ENCODE data around the gene SCYL2.
"Not testable (repeated sequence)": the region's sequence is repeated elsewhere in the genome, so short reads cannot be mapped to it uniquely, and the experiment has no call there.

The SCYL2 gene

DNA sequence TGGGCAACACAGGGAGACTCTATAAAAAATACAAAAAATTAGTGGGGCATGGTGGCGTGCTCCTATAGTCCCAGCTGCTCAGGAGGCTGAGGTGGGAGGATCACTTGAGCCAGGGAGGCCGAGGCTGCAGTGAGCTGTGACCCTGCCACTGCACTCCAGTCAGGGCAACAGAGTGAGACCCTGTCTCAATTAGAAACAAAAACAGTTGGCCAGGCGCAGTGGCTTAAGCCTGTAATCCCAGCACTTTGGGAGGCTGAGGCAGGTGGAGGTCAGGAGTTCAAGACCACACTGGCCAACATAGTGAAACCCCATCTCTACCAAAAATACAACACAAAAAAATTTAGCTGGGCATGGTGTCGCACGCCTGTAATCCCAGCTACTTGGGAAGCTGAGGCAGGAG is 1.9 kb upstream of the SCYL2 start:
- DNase-seq, result not testable (repeated sequence)

GRCh38 chr12:100265732-100266584 is 1.0 kb upstream of the SCYL2 start:
- no peak for DNase-seq

GRCh38 chr12:100266585-100266834 is 467 bp upstream of the SCYL2 start:
- DNase-seq, result no peak

- no peak for DNase-seq
Measured at GRCh38 chr12:100267603-100268281, 765 bp downstream of the SCYL2 start.

GRCh38 chr12:100268835-100269564 is 2.0 kb downstream of the SCYL2 start:
- no peak for DNase-seq

DNA sequence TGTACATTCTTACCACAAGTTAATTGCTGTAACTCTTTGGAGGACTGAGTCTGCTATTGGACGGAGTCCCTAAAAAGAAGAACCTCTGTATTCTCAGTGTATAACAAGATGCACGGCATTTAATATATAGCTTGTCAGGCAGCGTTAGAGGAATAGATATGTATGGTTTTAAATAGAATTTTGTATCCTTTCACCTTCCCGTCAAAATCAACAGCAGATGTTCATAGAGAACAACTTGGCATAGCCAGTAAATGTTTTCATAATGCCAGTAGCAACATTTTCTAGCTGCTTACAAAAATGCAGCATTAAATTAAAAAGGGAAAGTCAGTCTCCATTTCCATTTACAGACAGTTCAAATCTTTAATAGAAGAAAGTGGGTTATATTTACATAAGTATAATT is 6.8 kb downstream of the SCYL2 start:
- DNase-seq, result no peak

DNA sequence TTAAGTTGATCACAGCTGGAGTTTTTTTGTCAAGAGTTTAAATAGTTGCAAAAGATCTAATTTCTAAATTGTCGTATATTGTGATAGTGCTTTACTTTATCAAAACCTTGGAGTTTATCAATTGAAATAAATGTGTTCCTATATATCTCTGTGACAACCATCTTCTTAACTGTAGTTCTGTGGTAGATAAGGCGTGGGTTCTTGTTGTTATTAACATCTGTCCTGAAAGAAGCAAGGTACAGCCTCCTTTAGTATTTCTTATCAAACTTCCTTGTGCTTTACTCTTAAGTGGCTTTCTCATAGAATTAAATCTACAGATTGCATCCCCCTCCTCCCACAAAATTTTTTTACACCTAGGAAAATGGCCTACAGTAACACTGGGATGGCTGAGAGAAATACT is 7.3 kb downstream of the SCYL2 start:
- no peak for DNase-seq

DNA sequence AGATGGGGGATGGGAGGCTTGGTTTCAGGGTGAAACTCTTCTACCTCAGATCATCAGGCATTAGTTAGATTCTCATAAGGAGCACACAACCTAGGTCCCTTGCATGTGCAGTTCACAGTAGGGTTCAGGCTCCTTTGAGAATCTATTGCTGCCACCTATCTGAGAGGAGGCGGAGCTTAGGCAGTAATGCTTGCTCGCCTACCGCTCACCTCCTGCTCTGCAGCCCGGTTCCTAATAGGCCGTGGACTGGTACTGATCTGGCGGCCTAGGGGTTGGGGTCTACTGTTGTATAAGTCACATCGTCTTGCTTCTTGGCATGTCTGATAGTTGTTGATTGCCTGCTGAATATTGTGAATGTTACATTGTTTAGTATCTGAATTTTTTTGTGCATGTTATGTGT is 12.2 kb downstream of the SCYL2 start:
- no peak for DNase-seq

- DNase-seq, result no peak
Measured at GRCh38 chr12:100279607-100280244, 12.7 kb downstream of the SCYL2 start.

DNA sequence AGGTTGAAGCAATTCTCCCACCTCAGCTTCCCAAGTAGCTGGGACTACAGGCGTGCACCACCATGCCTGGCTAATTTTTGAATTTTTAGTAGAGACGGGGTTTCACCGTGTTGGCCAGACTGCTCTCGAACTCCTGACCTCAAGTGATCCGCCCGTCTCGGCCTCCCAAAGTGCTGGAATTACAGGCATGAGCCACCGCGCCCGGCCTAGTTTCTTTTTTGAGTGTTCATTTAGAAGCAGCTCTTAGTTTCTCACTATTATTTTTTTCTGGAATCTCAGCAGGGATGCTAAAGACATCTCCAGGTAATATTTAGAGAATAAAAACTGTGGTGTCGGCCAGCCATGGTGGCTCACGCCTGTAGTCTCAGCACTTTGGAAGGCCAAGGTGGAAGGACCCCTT is 17.6 kb downstream of the SCYL2 start:
- not testable (repeated sequence) for DNase-seq

- no peak for DNase-seq
Measured at GRCh38 chr12:100289038-100289437, 22.1 kb downstream of the SCYL2 start.

DNA sequence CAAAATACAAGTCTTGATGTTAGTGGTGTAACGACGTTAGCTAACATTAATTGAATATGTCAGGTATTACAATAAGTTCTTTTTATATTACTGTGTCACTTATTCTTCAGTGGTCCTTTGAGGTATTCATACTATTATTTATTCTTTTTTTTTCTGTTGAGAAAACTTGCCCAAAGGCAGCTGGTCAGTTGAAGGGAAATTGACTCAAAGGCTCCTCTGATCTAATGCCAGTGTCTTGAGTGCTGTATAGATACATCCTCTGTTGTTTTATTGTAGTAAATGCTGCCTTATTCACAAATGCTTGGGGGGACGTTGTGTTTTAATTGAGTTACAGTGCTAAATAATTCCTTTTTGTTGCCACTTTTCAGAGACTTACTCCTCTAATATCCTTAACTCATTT is 23.0 kb downstream of the SCYL2 start:
- no peak for DNase-seq

- DNase-seq, result no peak
Measured at GRCh38 chr12:100293017-100293416, 26.0 kb downstream of the SCYL2 start.

DNA sequence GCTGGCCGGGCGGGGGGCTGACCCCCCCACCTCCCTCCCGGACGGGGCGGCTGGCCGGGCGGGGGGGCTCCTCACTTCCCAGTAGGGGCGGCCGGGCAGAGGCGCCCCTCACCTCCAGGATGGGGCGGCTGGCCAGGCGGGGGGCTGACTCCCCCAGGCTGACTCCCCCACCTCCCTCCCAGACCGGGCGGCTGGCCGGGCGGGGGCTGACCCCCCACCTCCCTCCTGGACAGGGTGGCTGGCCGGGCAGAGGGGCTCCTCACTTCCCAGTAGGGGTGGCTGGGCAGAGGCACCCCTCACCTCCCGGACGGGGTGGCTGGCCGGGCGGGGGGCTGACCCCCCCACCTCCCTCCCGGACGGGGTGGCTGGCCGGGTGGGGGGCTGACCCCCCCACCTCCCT is 27.4 kb downstream of the SCYL2 start:
- not testable (repeated sequence) for DNase-seq

DNA sequence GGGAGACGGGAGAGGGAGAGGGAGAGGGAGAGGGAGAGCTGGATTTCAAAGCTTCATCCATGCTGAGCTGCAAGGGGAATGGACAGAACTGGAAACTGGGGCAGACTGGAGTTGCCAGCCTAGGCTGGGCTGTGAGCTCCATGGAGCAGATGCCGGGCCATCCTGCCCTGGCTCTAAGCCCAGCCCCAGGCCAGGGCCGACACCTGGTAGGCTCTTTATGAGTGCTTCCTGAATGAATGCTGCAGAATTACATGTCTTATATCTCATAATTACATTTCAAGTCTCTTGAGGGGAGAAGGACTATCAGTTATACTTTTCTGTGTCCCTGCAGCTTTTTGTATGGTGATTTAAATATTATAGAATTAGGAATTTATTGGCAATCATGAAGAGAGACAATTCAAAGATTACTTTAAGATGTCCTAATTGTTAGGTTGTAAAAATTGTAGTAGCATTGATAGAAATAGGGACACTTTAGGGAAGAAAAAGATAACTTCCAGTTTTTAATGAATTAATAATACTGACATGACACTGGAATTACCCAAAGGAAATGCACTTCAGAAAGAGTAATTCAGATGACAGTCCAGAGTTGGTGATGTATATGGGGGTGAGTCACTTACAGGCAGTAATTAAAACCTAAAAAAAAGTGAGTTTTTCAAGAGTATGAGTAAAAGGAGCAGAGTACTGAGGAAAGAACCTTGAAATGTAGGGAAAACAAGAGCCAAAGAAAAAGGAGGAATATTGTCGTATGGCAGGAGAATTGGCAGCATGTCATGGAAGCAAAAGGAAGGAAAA is 29.0 kb downstream of the SCYL2 start:
- no peak for DNase-seq

- DNase-seq, result no peak
Measured at GRCh38 chr12:100302081-100302480, 35.1 kb downstream of the SCYL2 start.

DNA sequence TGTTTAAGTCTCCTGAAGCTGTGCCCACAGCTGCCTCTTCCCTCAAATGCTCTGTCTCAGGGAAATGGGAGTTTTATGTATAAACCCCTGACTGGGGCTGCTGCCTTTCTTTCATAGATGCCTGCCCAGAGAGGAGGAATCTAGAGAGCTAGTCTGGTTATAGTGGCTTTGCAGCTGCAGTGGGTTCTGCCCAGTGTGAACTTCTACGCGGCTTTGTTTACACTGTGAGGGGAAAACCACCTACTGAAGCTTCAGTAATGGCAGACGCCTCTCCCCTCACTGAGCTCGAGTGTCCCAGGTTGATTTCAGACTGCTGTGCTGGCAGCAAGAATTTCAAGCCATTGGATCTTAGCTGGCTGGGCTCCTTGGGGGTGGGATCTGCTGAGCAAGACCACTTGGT is 36.9 kb downstream of the SCYL2 start:
- no peak for DNase-seq

DNA sequence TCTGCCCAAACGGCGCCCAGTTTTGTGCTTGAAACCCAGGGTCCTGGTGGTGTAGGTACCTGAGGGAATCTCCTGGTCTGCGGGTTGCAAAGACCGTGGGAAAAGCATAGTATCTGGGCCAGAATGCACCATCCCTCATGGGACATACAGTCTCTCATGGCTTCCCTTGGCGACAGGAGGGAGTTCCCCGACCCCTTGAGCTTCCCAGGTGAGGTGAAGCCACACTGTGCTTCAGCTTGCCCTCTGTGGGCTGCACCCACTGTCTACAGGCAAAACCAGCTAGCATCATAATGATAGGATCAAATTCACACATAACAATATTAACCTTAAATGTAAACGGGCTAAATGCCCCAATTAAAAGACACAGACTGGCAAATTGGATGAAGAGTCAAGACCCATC is 37.4 kb downstream of the SCYL2 start:
- not testable (repeated sequence) for DNase-seq

DNA sequence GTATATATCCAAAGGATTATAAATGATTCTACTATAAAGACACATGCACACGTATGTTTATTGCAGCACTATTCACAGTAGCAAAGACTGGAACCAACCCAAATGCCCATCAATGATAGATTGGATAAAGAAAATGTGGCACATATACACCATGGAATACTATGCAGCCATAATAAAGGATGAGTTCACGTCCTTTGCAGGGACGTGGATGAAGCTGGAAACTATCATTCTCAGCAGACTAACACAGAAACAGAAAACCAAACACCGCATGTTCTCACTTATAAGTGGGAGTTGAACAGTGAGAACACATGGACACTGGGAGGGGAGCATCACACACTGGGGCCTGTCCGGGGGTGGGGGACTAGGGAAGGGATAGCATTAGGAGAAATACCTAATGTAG is 41.2 kb downstream of the SCYL2 start:
- not testable (repeated sequence) for DNase-seq

DNA sequence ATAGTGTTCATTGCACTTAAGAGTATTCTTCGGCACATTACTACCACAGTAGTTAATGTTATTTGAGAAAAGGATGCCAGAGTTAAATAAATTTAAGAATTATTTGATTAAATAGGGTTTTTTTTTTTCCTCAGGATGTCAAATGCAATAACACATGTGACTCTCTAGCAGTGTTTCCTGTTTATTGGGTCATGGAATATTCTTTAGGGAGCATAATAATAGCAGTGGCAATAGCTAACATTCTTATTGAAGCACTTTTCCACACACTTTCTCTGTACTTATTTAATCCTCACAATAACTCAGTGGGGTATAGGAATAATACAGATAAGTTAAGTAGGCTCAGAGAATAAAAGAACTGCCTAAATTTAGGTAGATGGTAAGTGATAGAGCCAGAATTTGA is 44.3 kb downstream of the SCYL2 start:
- no peak for DNase-seq

- no peak for DNase-seq
Measured at GRCh38 chr12:100317371-100317770, 50.4 kb downstream of the SCYL2 start.

DNA sequence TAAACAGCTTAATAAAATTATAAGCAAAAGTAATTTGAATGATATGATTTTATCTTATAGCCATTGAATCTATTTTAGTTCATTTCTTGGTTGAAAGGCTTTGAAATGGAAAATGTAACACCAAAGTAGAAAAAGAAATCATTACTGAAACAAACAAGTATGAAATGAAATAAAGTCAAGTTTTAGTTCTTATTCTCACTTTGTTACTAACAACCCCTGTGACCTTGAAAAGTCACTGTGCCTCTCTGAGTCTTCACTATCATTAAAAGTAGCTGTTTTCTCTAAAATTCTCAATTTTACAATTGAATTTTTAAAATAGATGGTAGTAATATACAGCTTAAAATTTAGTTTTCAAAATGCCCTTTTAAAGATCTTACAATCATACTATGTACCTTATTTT is 57.5 kb downstream of the SCYL2 start:
- DNase-seq, result no peak

GRCh38 chr12:100326208-100326607 is 59.2 kb downstream of the SCYL2 start:
- no peak for DNase-seq
